Common myeloid progenitor, CD34-positive (primary cell): Measurements from ENCODE around the gene CADM2.

Experiments used
- CTCF ChIA-PET: fragments of 350-600 bp; sonication (Branson Sonifier 250); formaldehyde crosslinking; loops from one replicate; lab custom pipeline; 2021; ENCODE audit warnings: antibody characterized with exemption; lab: Charles Lee
- POLR2A ChIA-PET: fragments of 350-600 bp; sonication (Branson Sonifier 250); formaldehyde crosslinking; loops from one replicate; lab custom pipeline; 2021; ENCODE audit warnings: antibody characterized with exemption; lab: Charles Lee
- DNase-seq, 3 donors: peaks; one replicate each; pipeline versions ENCODE4 v3.0.0 to v3.0.0-alpha.2; 2013
- H3K27ac ChIP-seq, 2 experiments: 1 replicate in 1 of 2; 2 replicates in 1 of 2; pipeline ENCODE4 v1.7.0; 2013; ENCODE audit warnings: inconsistent platforms in 2 of 2, low read length in 2 of 2, mild to moderate bottlenecking in 2 of 2, low read depth in 1 of 2, moderate library complexity in 1 of 2; ENCODE audit not compliant: severe bottlenecking in 2 of 2, insufficient read depth in 1 of 2, poor library complexity in 1 of 2
- H3K27me3 ChIP-seq, 5 experiments: replicated peaks in 2 of 5; 1 replicate in 3 of 5; 2 replicates in 2 of 5; pipeline versions ENCODE4 v1.6.1 to v1.7.0; 2013; ENCODE audit warnings: low read length in 4 of 5, mild to moderate bottlenecking in 2 of 5, moderate library complexity in 2 of 5, inconsistent platforms in 1 of 5; ENCODE audit not compliant: insufficient read depth in 5 of 5, control insufficient read depth in 4 of 5
- H3K36me3 ChIP-seq, 4 experiments: 1 replicate in 2 of 4; 2 replicates in 2 of 4; pipeline versions ENCODE4 v1.6.1 to v1.7.0; 2013; ENCODE audit warnings: low read length in 3 of 4, control low read depth in 1 of 4, mild to moderate bottlenecking in 1 of 4; ENCODE audit not compliant: control insufficient read depth in 4 of 4, insufficient read depth in 4 of 4
- H3K4me1 ChIP-seq, 4 experiments: 1 replicate in 3 of 4; 2 replicates in 1 of 4; pipeline versions ENCODE4 v1.6.1 to v1.7.1; 2013; ENCODE audit warnings: low read length in 3 of 4, mild to moderate bottlenecking in 3 of 4, control low read depth in 1 of 4, inconsistent platforms in 1 of 4, moderate library complexity in 1 of 4; ENCODE audit not compliant: control insufficient read depth in 4 of 4, insufficient read depth in 4 of 4; ENCODE audit errors: control extremely low read depth in 1 of 4
- H3K4me3 ChIP-seq, 7 experiments: 1 replicate in 4 of 7; 2 replicates in 3 of 7; pipeline versions ENCODE4 v1.5.1 to v1.7.0; 2013; ENCODE audit warnings: mild to moderate bottlenecking in 7 of 7, low read length in 6 of 7, moderate library complexity in 6 of 7, inconsistent platforms in 2 of 7, low read depth in 2 of 7, control low read depth in 1 of 7; ENCODE audit not compliant: insufficient read depth in 4 of 7, control insufficient read depth in 1 of 7; ENCODE audit errors: extremely low read depth in 1 of 7
- H3K9me3 ChIP-seq, 5 experiments: 1 replicate in 4 of 5; 2 replicates in 1 of 5; pipeline versions ENCODE4 v1.6.1 to v1.7.1; 2013; ENCODE audit warnings: low read length in 4 of 5, mild to moderate bottlenecking in 2 of 5, inconsistent platforms in 1 of 5, low read depth in 1 of 5, moderate library complexity in 1 of 5; ENCODE audit not compliant: control insufficient read depth in 4 of 5, insufficient read depth in 2 of 5; ENCODE audit errors: control extremely low read depth in 1 of 5
- WGBS: methylation state at CpG from one replicate; pipeline ENCODE4 v1.1.5; 2013; ENCODE audit not compliant: insufficient coverage; 5-methylcytosine and 5-hydroxymethylcytosine counted together

The CADM2 gene

DNA sequence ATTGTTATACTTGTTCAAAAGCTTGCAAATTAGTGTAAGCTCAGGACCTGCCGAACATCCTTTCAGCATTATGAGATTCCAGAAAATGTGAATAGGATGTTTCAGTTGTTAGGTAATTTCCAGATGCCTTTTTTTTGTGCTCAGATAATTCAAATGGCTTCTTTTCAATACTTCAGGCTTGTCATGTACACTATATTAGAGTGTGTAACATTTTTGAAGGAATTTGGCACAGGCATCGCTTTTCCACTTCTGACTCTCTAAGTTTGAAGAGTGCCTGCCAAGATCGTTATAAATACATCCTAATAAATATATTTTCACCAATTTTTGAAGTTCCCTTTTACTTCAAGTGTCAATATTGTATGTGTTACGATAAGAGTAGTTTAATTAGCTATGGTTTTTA is 35.2 kb downstream of the CADM2 start:
- Histone ChIP-seq H3K4me3 (no peak overlapping the region), H3K4me1 (no peaks in the 10 kb centered on the region), H3K27me3 (no peaks in the 10 kb centered on the region), H3K9me3 (no peaks in the 10 kb centered on the region), H3K27ac (no peak overlapping the region), H3K36me3 (no peaks in the 10 kb centered on the region)
- no peak for DNase-seq
- CTCF ChIA-PET, result no interaction called here
- no CpG with 5 or more reads among the region's 4 CpGs for WGBS
- POLR2A ChIA-PET, result no interaction called here

DNA sequence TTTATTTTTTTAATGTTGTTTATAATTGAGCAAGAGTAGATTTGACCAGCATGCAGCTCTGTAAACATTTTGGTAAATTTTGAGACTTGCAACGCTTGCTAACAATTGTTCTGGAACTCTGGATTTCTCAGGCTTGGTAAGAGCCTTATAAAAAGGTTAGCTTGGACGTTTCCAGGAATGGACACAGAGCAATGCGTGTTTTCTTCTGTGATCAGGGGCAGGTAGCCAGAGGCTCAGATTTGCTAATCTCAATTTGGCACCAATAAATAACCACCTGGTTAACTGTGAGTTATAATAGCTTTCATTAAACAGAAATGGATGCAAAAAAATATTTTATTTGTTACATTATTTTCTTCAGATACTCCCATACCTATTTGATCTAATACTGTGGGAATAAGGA is 39.8 kb downstream of the CADM2 start:
- H3K9me3 ChIP-seq, result no peaks in the 10 kb centered on the region
- CTCF ChIA-PET, result no interaction called here
- no peak overlapping the region for H3K27ac ChIP-seq
- H3K4me3 ChIP-seq, result no peak overlapping the region
- POLR2A ChIA-PET, result no interaction called here
- no peaks in the 10 kb centered on the region for H3K4me1 ChIP-seq
- H3K36me3 ChIP-seq, result no peaks in the 10 kb centered on the region
- no peaks in the 10 kb centered on the region for H3K27me3 ChIP-seq
- 95% methylated on average over 3 of the region's 3 CpGs for WGBS
- no peak for DNase-seq

- Histone ChIP-seq H3K36me3 (no peaks in the 10 kb centered on the region), H3K27me3 (no peaks in the 10 kb centered on the region), H3K9me3 (no peaks in the 10 kb centered on the region), H3K4me3 (no peak overlapping the region), H3K27ac (no peak overlapping the region), H3K4me1 (no peaks in the 10 kb centered on the region)
- ChIA-PET POLR2A (no interaction called here), CTCF (no interaction called here)
- no peak for DNase-seq
Observed at GRCh38 chr3:85003479-85003878, 44.7 kb downstream of the CADM2 start.

- Histone ChIP-seq H3K27ac (no peak overlapping the region), H3K4me1 (no peaks in the 10 kb centered on the region), H3K4me3 (no peak overlapping the region), H3K27me3 (no peaks in the 10 kb centered on the region), H3K36me3 (no peaks in the 10 kb centered on the region), H3K9me3 (no peaks in the 10 kb centered on the region)
- ChIA-PET POLR2A (no interaction called here), CTCF (no interaction called here)
- WGBS, result no CpG with 5 or more reads among the region's 3 CpGs
- peak in 1 of 3 donors; percentile 1 for DNase-seq
Observed at GRCh38 chr3:85004147-85004546, 45.4 kb downstream of the CADM2 start.

- no peaks in the 10 kb centered on the region for H3K9me3 ChIP-seq
- ChIA-PET CTCF (no interaction called here), POLR2A (no interaction called here)
- no peak overlapping the region for H3K27ac ChIP-seq
- no peak for DNase-seq
- H3K36me3 ChIP-seq, result no peaks in the 10 kb centered on the region
- no peak overlapping the region for H3K4me3 ChIP-seq
- H3K27me3 ChIP-seq, result no peaks in the 10 kb centered on the region
- H3K4me1 ChIP-seq, result no peaks in the 10 kb centered on the region
- no CpG with 5 or more reads among the region's 1 CpG for WGBS
Observed at GRCh38 chr3:85005946-85006345, 47.2 kb downstream of the CADM2 start.

DNA sequence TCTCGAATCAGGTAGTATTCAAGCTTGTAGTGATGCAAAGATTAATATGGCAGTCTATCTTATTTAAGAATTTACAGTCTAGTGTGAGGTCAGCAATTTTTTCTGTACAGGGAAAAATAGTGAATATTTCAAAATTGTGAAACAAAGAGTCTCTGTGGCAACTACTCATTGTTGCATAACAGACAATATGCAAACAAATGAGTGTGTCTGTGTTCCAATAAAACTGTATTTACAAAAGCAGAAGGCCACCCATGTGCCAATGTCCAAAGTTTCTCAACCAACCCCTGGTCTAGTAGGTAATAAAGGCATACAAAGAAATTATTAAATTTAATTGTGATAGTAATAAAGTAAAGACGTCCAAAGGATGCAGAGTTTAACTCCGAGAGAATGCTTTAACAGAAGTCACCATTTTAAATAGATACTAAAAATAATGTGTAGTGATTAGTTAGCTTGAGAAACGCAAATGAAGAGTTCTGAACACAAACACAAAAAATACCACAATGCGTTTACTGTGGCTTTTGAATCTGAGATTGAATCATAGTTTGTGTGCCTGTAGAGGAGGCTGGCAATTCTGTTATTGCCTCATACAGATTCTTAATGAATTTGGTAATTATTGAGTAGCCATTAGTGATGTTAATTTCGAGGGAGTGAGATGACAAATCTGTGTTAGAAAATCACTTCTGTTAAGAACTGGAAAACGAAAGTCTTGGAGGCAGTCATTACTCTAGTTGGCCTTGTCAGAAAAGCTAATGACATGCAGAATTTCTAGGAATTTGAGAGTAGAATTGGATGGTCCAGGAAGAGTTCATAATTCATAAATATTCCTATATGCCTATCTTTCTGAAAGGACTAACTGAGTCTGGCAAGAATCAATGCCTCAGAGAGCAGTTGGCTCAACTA is 48.7 kb downstream of the CADM2 start:
- no peaks in the 10 kb centered on the region for H3K27me3 ChIP-seq
- no peak overlapping the region for H3K4me3 ChIP-seq
- 100% methylated on average over 2 of the region's 7 CpGs for WGBS
- no peak overlapping the region for H3K27ac ChIP-seq
- ChIA-PET POLR2A (no interaction called here), CTCF (no interaction called here)
- no peaks in the 10 kb centered on the region for H3K4me1 ChIP-seq
- no peaks in the 10 kb centered on the region for H3K36me3 ChIP-seq
- H3K9me3 ChIP-seq, result no peaks in the 10 kb centered on the region
- no peak for DNase-seq

- Histone ChIP-seq H3K27ac (no peak overlapping the region), H3K4me3 (no peak overlapping the region), H3K9me3 (no peaks in the 10 kb centered on the region), H3K4me1 (no peaks in the 10 kb centered on the region), H3K27me3 (no peaks in the 10 kb centered on the region), H3K36me3 (no peaks in the 10 kb centered on the region)
- WGBS, result 95% methylated on average over 2 of the region's 5 CpGs
- DNase-seq, result no peak
- CTCF ChIA-PET, result no interaction called here
- POLR2A ChIA-PET, result no interaction called here
Observed at GRCh38 chr3:85020828-85021227, 62.0 kb downstream of the CADM2 start.
